Neural cell (in vitro differentiated cells): ENCODE results near the gene SFN. TPM values are rescaled to one million over a fixed set of nuclear protein-coding genes. Genes with fewer than 3 reads are reported as not detected.

Experiments used
- H2AFZ ChIP-seq: fragments of 200-600, 300-800 bp; sonication (generic), shearing (Covaris generic); 2 replicates; pipeline ENCODE4 v1.6.0; 2014; ENCODE audit warnings: low read depth, mild to moderate bottlenecking, antibody characterized with exemption, low read length, moderate library complexity
- H3F3A ChIP-seq: fragments of 200-600 bp; shearing (Covaris generic); 2 replicates; pipeline ENCODE4 v1.6.1; 2016; ENCODE audit warnings: mild to moderate bottlenecking, moderate library complexity, mixed read lengths, antibody characterized with exemption, low read length; ENCODE audit not compliant: insufficient read depth, poor library complexity, severe bottlenecking
- H3K27ac ChIP-seq: fragments of 200-600, 300-800 bp; sonication (generic), shearing (Covaris generic); 2 replicates; pipeline ENCODE4 v1.5.1; 2014; ENCODE audit warnings: mild to moderate bottlenecking, low read length, moderate library complexity
- H3K27me3 ChIP-seq: fragments of 300-800, 200-600 bp; sonication (generic), shearing (Covaris generic); 2 replicates; pipeline ENCODE4 v1.6.0; 2014; ENCODE audit warnings: mild to moderate bottlenecking, low read depth, low read length, moderate library complexity; ENCODE audit not compliant: insufficient read depth
- H3K36me3 ChIP-seq: fragments of 300-800, 200-600 bp; sonication (generic), shearing (Covaris generic); 2 replicates; pipeline ENCODE4 v1.5.1; 2014; ENCODE audit warnings: mild to moderate bottlenecking, antibody characterized with exemption, low read length, moderate library complexity; ENCODE audit not compliant: insufficient read depth
- H3K4me2 ChIP-seq: fragments of 300-800, 200-600 bp; sonication (generic), shearing (Covaris generic); 2 replicates; pipeline ENCODE4 v1.6.0; 2014; ENCODE audit warnings: mild to moderate bottlenecking, low read length
- H3K4me3 ChIP-seq: fragments of 300-800, 200-600 bp; sonication (generic), shearing (Covaris generic); 2 replicates; pipeline ENCODE4 v1.5.1; 2014; ENCODE audit warnings: mild to moderate bottlenecking, low read length, moderate library complexity
- H3K79me2 ChIP-seq: fragments of 200-600 bp; shearing (Covaris generic); replicated peaks from 2 replicates; pipeline ENCODE4 v1.6.0; 2014; ENCODE audit warnings: mild to moderate bottlenecking, low read length, moderate library complexity; ENCODE audit not compliant: insufficient read depth
- H3K9ac ChIP-seq: fragments of 300-800, 200-600 bp; sonication (generic), shearing (Covaris generic); 2 replicates; pipeline ENCODE4 v1.6.1; 2016; ENCODE audit warnings: mild to moderate bottlenecking, low read length, mixed read lengths
- H3K9me2 ChIP-seq: fragments of 200-600 bp; shearing (Covaris generic); 2 replicates; pipeline ENCODE4 v1.6.1; 2016; ENCODE audit warnings: mild to moderate bottlenecking, low read length, mixed read lengths; ENCODE audit not compliant: insufficient read depth
- H3K9me3 ChIP-seq: fragments of 200-600, 300-800 bp; sonication (generic), shearing (Covaris generic); 2 replicates; pipeline ENCODE4 v1.6.1; 2016; ENCODE audit warnings: mild to moderate bottlenecking, mixed run types, low read length, moderate library complexity, mixed read lengths
- H4K20me1 ChIP-seq: fragments of 200-600 bp; shearing (Covaris generic); 2 replicates; pipeline ENCODE4 v1.6.1; 2016; ENCODE audit warnings: mild to moderate bottlenecking, mixed run types; ENCODE audit not compliant: insufficient read depth
- EP300 ChIP-seq: fragments of 450-650 bp; conservative IDR thresholded peaks from 2 replicates; pipeline ENCODE4 v1.6.1; 2014; ENCODE audit warnings: antibody characterized with exemption, mild to moderate bottlenecking, moderate library complexity; ENCODE audit not compliant: poor library complexity, severe bottlenecking
- EZH2 ChIP-seq: fragments of 200-600, 300-800 bp; shearing (Covaris generic), sonication (generic); IDR thresholded peaks from 2 replicates; pipeline ENCODE4 v1.6.1; 2014; ENCODE audit warnings: antibody characterized with exemption, low read length, borderline replicate concordance, mild to moderate bottlenecking; ENCODE audit not compliant: insufficient read depth, poor library complexity, severe bottlenecking
- MXI1 ChIP-seq: fragments of 450-650 bp; conservative IDR thresholded peaks from 2 replicates; pipeline ENCODE4 v1.6.1; 2014; ENCODE audit warnings: antibody characterized with exemption, mild to moderate bottlenecking; ENCODE audit not compliant: poor library complexity, severe bottlenecking
- POLR2AphosphoS5 ChIP-seq: IDR thresholded peaks from 2 replicates; pipeline ENCODE4 v1.6.1; 2012
- RAD21 ChIP-seq: fragments of 450-650 bp; conservative IDR thresholded peaks from 2 replicates; pipeline ENCODE4 v1.6.1; 2014; ENCODE audit warnings: antibody characterized with exemption, mild to moderate bottlenecking, moderate library complexity
- SMC3 ChIP-seq: fragments of 450-650 bp; conservative IDR thresholded peaks from 2 replicates; pipeline ENCODE4 v1.6.1; 2014; ENCODE audit warnings: antibody characterized with exemption, mild to moderate bottlenecking, moderate library complexity; ENCODE audit not compliant: poor library complexity
- TAF1 ChIP-seq: IDR thresholded peaks from 2 replicates; pipeline ENCODE4 v1.6.1; 2012; ENCODE audit warnings: low read depth
- polyA plus RNA-seq: library from polyadenylated mRNA; depleted of rRNA; stranded (reverse); fragments of >200 nt; gene quantifications from 2 replicates; pipeline ENCODE4 v1.2.3, GENCODE V29; 2014
- TF ChIP-seq, protein P1 (sequence below): fragments of 450-650 bp; IDR thresholded peaks from 2 replicates; pipeline ENCODE4 v1.5.1; 2014; ENCODE audit warnings: antibody characterized with exemption, mild to moderate bottlenecking, moderate library complexity; ENCODE audit not compliant: poor library complexity, severe bottlenecking
- TF ChIP-seq, protein P2 (sequence below): IDR thresholded peaks from 2 replicates; pipeline ENCODE4 v1.6.1; 2012; ENCODE audit warnings: borderline replicate concordance

The SFN gene
- polyA plus RNA-seq, 1 donor from 2014 or later: 0.25 TPM

DNA sequence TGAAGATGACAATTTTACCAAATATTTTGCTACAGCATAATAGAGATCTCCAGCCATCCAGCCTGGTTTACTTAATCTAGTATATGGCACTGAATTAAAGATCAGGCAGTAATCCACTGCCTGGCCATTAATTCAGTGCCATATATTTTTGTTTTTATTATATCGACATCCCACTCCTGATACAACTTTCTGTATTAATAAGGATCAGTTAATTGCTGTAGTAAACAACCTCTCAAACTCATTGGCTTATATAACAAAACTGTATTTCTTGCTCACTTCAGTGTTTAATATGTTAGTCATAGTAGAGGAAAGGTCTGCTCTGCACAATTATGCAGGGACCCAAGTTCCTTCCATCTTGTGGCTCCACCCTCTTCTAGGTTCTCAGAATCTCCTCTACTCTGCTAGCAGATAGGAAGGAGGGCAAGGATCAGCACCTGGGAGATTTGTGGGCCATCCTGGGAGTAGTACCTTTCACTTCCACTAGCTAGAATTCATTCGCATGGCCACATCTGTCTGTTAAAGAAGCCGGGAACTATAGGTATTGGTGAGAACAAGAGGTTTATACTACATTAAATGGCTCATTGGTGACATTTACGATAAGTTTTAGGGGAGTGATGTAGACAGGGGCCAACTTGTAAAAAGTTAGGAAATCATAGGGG lies 40.1 kb upstream of the SFN start:
- TF ChIP-seq EP300 (no peak), EZH2 (no peak), POLR2AphosphoS5 (no peak), SMC3 (no peak), RAD21 (no peak), TAF1 (no peak), MXI1 (no peak)
- TF ChIP-seq, protein P1, sequence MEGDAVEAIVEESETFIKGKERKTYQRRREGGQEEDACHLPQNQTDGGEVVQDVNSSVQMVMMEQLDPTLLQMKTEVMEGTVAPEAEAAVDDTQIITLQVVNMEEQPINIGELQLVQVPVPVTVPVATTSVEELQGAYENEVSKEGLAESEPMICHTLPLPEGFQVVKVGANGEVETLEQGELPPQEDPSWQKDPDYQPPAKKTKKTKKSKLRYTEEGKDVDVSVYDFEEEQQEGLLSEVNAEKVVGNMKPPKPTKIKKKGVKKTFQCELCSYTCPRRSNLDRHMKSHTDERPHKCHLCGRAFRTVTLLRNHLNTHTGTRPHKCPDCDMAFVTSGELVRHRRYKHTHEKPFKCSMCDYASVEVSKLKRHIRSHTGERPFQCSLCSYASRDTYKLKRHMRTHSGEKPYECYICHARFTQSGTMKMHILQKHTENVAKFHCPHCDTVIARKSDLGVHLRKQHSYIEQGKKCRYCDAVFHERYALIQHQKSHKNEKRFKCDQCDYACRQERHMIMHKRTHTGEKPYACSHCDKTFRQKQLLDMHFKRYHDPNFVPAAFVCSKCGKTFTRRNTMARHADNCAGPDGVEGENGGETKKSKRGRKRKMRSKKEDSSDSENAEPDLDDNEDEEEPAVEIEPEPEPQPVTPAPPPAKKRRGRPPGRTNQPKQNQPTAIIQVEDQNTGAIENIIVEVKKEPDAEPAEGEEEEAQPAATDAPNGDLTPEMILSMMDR: no peak
- TF ChIP-seq, protein P2, sequence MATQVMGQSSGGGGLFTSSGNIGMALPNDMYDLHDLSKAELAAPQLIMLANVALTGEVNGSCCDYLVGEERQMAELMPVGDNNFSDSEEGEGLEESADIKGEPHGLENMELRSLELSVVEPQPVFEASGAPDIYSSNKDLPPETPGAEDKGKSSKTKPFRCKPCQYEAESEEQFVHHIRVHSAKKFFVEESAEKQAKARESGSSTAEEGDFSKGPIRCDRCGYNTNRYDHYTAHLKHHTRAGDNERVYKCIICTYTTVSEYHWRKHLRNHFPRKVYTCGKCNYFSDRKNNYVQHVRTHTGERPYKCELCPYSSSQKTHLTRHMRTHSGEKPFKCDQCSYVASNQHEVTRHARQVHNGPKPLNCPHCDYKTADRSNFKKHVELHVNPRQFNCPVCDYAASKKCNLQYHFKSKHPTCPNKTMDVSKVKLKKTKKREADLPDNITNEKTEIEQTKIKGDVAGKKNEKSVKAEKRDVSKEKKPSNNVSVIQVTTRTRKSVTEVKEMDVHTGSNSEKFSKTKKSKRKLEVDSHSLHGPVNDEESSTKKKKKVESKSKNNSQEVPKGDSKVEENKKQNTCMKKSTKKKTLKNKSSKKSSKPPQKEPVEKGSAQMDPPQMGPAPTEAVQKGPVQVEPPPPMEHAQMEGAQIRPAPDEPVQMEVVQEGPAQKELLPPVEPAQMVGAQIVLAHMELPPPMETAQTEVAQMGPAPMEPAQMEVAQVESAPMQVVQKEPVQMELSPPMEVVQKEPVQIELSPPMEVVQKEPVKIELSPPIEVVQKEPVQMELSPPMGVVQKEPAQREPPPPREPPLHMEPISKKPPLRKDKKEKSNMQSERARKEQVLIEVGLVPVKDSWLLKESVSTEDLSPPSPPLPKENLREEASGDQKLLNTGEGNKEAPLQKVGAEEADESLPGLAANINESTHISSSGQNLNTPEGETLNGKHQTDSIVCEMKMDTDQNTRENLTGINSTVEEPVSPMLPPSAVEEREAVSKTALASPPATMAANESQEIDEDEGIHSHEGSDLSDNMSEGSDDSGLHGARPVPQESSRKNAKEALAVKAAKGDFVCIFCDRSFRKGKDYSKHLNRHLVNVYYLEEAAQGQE: no peak
- Histone ChIP-seq H3K27me3 (no peaks in the 10 kb centered on the region), H3K4me2 (no peak overlapping the region), H3K9me3 (no peaks in the 10 kb centered on the region), H3K9ac (no peak overlapping the region), H3K79me2 (peaks cover 16% of the 10 kb centered on the region), H3K9me2 (no peaks in the 10 kb centered on the region), H4K20me1 (no peaks in the 10 kb centered on the region), H3K4me3 (no peak overlapping the region), H3K36me3 (no peaks in the 10 kb centered on the region), H3K27ac (no peak overlapping the region), H3F3A (no peaks in the 10 kb centered on the region), H2AFZ (no peak overlapping the region)

DNA sequence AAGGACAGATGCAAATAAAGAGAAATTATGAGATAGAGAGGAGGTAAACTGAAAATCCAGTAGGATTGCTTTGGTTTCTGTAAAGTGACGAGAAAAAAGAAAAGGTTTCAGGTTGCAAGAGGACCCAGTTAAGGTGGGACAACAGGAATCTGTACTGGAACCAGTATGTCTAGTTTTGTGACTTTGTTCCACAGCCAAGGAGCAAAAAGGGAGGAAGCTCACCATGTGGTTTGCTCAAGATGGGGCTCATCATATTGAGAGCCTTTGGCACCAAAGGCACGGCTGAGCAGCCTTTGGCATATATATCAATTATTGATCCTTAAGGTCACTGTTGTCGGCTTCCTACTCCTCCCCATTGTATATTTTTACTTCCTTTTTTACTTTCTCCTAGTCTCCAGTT lies 38.2 kb upstream of the SFN start:
- Histone ChIP-seq H3F3A (no peaks in the 10 kb centered on the region), H3K36me3 (no peaks in the 10 kb centered on the region), H3K9me2 (no peaks in the 10 kb centered on the region), H3K4me2 (no peak overlapping the region), H2AFZ (no peak overlapping the region), H3K27me3 (no peaks in the 10 kb centered on the region), H3K9me3 (no peaks in the 10 kb centered on the region), H4K20me1 (no peaks in the 10 kb centered on the region), H3K4me3 (no peak overlapping the region), H3K9ac (no peak overlapping the region), H3K79me2 (peaks cover 29% of the 10 kb centered on the region), H3K27ac (no peak overlapping the region)
- TF ChIP-seq, protein P1: no peak
- TF ChIP-seq EZH2: no peak
- TF ChIP-seq RAD21: no peak
- no peak for TF ChIP-seq SMC3
- no peak for TF ChIP-seq MXI1
- TF ChIP-seq TAF1: no peak
- TF ChIP-seq, protein P2: no peak
- no peak for TF ChIP-seq POLR2AphosphoS5
- TF ChIP-seq EP300: no peak
